GM23338 (cell line): ENCODE results near the gene FGFR3. TPM values are rescaled to one million over a fixed set of nuclear protein-coding genes. Genes with fewer than 3 reads are reported as not detected.

Experiments
- ATAC-seq: fragments of 200-7000 bp; cut with Tn5 transposase; 3 replicates; pipeline ENCODE4 v1.9.1; 2020
- DNase-seq: peaks from one replicate; pipeline ENCODE4 v3.0.0-alpha.2; 2015; ENCODE audit warnings: low spot score
- H2AFZ ChIP-seq: fragments of 200-600 bp; sonication (generic); 2 replicates; pipeline ENCODE4 v1.8.0; 2016; ENCODE audit warnings: antibody characterized with exemption, mild to moderate bottlenecking, moderate library complexity
- H3F3A ChIP-seq: fragments of 200-600 bp; sonication (generic); replicated peaks from 2 replicates; pipeline ENCODE4 v1.8.0; 2017; ENCODE audit warnings: antibody characterized with exemption, mixed run types, low read depth
- H3K27ac ChIP-seq: fragments of 200-600 bp; sonication (generic); 2 replicates; pipeline ENCODE4 v1.6.1; 2016; ENCODE audit warnings: low read depth
- H3K27me3 ChIP-seq: fragments of 200-600 bp; sonication (generic); 2 replicates; pipeline ENCODE4 v1.8.0; 2016; ENCODE audit warnings: mild to moderate bottlenecking, mixed run types, moderate library complexity; ENCODE audit not compliant: insufficient read depth
- H3K36me3 ChIP-seq: fragments of 200-600 bp; sonication (generic); 2 replicates; pipeline ENCODE4 v1.8.0; 2016; ENCODE audit warnings: mild to moderate bottlenecking; ENCODE audit not compliant: insufficient read depth
- H3K4me1 ChIP-seq: fragments of 200-600 bp; sonication (generic); 2 replicates; pipeline ENCODE4 v1.8.0; 2016; ENCODE audit warnings: mild to moderate bottlenecking, moderate library complexity; ENCODE audit not compliant: insufficient read depth
- H3K4me2 ChIP-seq: fragments of 200-600 bp; sonication (generic); 2 replicates; pipeline ENCODE4 v1.7.1; 2017; ENCODE audit warnings: mixed run types
- H3K4me3 ChIP-seq: fragments of 200-600 bp; sonication (generic); 2 replicates; pipeline ENCODE4 v1.6.1; 2016; ENCODE audit warnings: mixed run types
- H3K79me2 ChIP-seq: fragments of 200-600 bp; sonication (generic); replicated peaks from 2 replicates; pipeline ENCODE4 v1.8.0; 2017; ENCODE audit warnings: mild to moderate bottlenecking; ENCODE audit not compliant: insufficient read depth
- H3K9me2 ChIP-seq: fragments of 200-600 bp; sonication (generic); 2 replicates; pipeline ENCODE4 v1.8.0; 2017; ENCODE audit not compliant: insufficient read depth
- H4K20me1 ChIP-seq: fragments of 200-600 bp; sonication (generic); replicated peaks from 2 replicates; pipeline ENCODE4 v1.8.0; 2017; ENCODE audit warnings: mild to moderate bottlenecking; ENCODE audit not compliant: insufficient read depth
- H3K27ac Mint-ChIP-seq: 2 replicates; pipeline ENCODE4 v1.8.0; 2020; ENCODE audit warnings: inconsistent platforms, mild to moderate bottlenecking, moderate library complexity, mixed read lengths
- H3K27me3 Mint-ChIP-seq: 3 replicates; pipeline ENCODE4 v1.8.0; 2022; ENCODE audit warnings: low read depth, mild to moderate bottlenecking, moderate library complexity, mixed read lengths, inconsistent platforms; ENCODE audit not compliant: insufficient read depth, poor library complexity
- H3K36me3 Mint-ChIP-seq: 3 replicates; pipeline ENCODE4 v1.8.0; 2021; ENCODE audit warnings: low read depth, mild to moderate bottlenecking, inconsistent platforms, moderate library complexity, mixed read lengths
- H3K4me1 Mint-ChIP-seq: 3 replicates; pipeline ENCODE4 v1.8.0; 2020; ENCODE audit warnings: mild to moderate bottlenecking, inconsistent platforms, mixed read lengths
- H3K4me3 Mint-ChIP-seq: 3 replicates; pipeline ENCODE4 v1.8.0; 2021; ENCODE audit warnings: moderate library complexity, mild to moderate bottlenecking, inconsistent platforms, mixed read lengths
- H3K9me3 Mint-ChIP-seq: 3 replicates; pipeline ENCODE4 v1.8.0; 2020; ENCODE audit warnings: moderate library complexity, mild to moderate bottlenecking, inconsistent platforms, mixed read lengths
- CREB1 ChIP-seq: fragments of 250-450 bp; sonication (Bioruptor Pico); IDR thresholded peaks from 2 replicates; pipeline ENCODE4 v1.5.0; 2020; ENCODE audit warnings: low read depth, mild to moderate bottlenecking, moderate library complexity
- ETS1 ChIP-seq: IDR thresholded peaks from 2 replicates; pipeline ENCODE4 v1.6.1; 2016; ENCODE audit warnings: antibody characterized with exemption
- EZH2 ChIP-seq: fragments of 200-600 bp; sonication (generic); IDR thresholded peaks from one replicate; pipeline ENCODE4 v1.8.0; 2017; ENCODE audit warnings: antibody characterized with exemption, mild to moderate bottlenecking, low read depth; ENCODE audit not compliant: unreplicated experiment
- EZH2phosphoT487 ChIP-seq: fragments of 200-600 bp; sonication (generic); IDR thresholded peaks from one replicate; pipeline ENCODE4 v1.8.1; 2018; ENCODE audit warnings: antibody characterized with exemption; ENCODE audit not compliant: unreplicated experiment
- JUNB ChIP-seq: IDR thresholded peaks from one replicate; pipeline ENCODE4 v1.6.1; 2016; ENCODE audit warnings: antibody characterized with exemption; ENCODE audit not compliant: unreplicated experiment
- NANOG ChIP-seq: IDR thresholded peaks from 2 replicates; pipeline ENCODE4 v1.6.1; 2016; ENCODE audit warnings: antibody characterized with exemption, borderline replicate concordance
- POLR2AphosphoS5 ChIP-seq: IDR thresholded peaks from 2 replicates; pipeline ENCODE4 v1.6.1; 2016; ENCODE audit warnings: antibody characterized with exemption, low read depth
- STAT1 ChIP-seq: IDR thresholded peaks from one replicate; pipeline ENCODE4 v1.6.1; 2016; ENCODE audit warnings: antibody characterized with exemption; ENCODE audit not compliant: unreplicated experiment
- ZNF114 ChIP-seq: fragments of 250-450 bp; sonication (Bioruptor Pico); IDR thresholded peaks from 2 replicates; pipeline ENCODE4 v1.5.0; 2020; ENCODE audit warnings: mild to moderate bottlenecking, moderate library complexity
- ZNF331 ChIP-seq: fragments of 250-450 bp; sonication (Bioruptor Pico); IDR thresholded peaks from 2 replicates; pipeline ENCODE4 v1.5.0; 2020; ENCODE audit warnings: low read depth, mild to moderate bottlenecking, moderate library complexity
- ZNF462 ChIP-seq: fragments of 250-450 bp; sonication (Bioruptor Pico); IDR thresholded peaks from 2 replicates; pipeline ENCODE4 v1.5.0; 2020; ENCODE audit warnings: mild to moderate bottlenecking, moderate library complexity
- polyA plus RNA-seq: library from polyadenylated mRNA; unstranded; fragments of >200 nt; fragmentation: Nextera tagmentation; extraction: Ambion mirVana; gene quantifications from 2 replicates; pipeline ENCODE4 v1.2.1, GENCODE V29; 2016
- total RNA-seq: library from RNA; depleted of rRNA; stranded (reverse); fragments of >200 nt; shearing (Covaris generic); gene quantifications from 2 replicates; pipeline ENCODE4 v1.2.3, GENCODE V29; 2014
- TF ChIP-seq, protein P1 (sequence below): IDR thresholded peaks from one replicate; pipeline ENCODE4 v1.6.1; 2018; ENCODE audit warnings: antibody characterized with exemption; ENCODE audit not compliant: unreplicated experiment

FGFR3 gene
- total and polyA plus RNA-seq, 2 experiments from 2014 or later, result 3.6 to 17.4 TPM

DNA sequence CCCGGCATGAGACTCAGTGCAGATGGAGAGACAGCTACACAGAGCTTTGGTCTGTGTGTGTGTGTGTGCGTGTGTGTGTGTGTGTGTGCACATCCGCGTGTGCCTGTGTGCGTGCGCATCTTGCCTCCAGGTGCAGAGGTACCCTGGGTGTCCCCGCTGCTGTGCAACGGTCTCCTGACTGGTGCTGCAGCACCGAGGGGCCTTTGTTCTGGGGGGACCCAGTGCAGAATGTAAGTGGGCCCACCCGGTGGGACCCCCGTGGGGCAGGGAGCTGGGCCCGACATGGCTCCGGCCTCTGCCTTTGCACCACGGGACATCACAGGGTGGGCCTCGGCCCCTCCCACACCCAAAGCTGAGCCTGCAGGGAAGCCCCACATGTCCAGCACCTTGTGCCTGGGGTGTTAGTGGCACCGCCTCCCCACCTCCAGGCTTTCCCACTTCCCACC is 14.3 kb downstream of the FGFR3 start:
- H2AFZ ChIP-seq, result no peak overlapping the region
- 0 out of 2 replicates have a peak, but pooled peaks cover 4% of the 10 kb centered on the region for H3F3A ChIP-seq
- no peaks in the 10 kb centered on the region for H3K9me3 Mint-ChIP-seq
- H3K36me3 Mint-ChIP-seq, result no peaks in the 10 kb centered on the region; the same call in 2 of the 3 replicates
- H3K9me2 ChIP-seq, result no peaks in the 10 kb centered on the region
- no peaks in the 10 kb centered on the region for H3K79me2 ChIP-seq
- H3K27ac Mint-ChIP-seq, result no peak overlapping the region
- peaks cover under 1% of the 10 kb centered on the region; the same call in 1 of the 3 replicates for H3K4me1 Mint-ChIP-seq
- H3K27me3 Mint-ChIP-seq, result peaks cover 5% of the 10 kb centered on the region
- H3K36me3 ChIP-seq, result no peaks in the 10 kb centered on the region
- no peaks in the 10 kb centered on the region for H3K27me3 ChIP-seq
- TF ChIP-seq ETS1 (no peak), NANOG (no peak), EZH2 (no peak), ZNF462 (no peak), CREB1 (CRISPR knock-in tag) (no peak), EZH2phosphoT487 (no peak), ZNF331 (no peak), JUNB (no peak), POLR2AphosphoS5 (no peak), STAT1 (no peak), ZNF114 (CRISPR knock-in tag) (no peak)
- TF ChIP-seq, protein P1, sequence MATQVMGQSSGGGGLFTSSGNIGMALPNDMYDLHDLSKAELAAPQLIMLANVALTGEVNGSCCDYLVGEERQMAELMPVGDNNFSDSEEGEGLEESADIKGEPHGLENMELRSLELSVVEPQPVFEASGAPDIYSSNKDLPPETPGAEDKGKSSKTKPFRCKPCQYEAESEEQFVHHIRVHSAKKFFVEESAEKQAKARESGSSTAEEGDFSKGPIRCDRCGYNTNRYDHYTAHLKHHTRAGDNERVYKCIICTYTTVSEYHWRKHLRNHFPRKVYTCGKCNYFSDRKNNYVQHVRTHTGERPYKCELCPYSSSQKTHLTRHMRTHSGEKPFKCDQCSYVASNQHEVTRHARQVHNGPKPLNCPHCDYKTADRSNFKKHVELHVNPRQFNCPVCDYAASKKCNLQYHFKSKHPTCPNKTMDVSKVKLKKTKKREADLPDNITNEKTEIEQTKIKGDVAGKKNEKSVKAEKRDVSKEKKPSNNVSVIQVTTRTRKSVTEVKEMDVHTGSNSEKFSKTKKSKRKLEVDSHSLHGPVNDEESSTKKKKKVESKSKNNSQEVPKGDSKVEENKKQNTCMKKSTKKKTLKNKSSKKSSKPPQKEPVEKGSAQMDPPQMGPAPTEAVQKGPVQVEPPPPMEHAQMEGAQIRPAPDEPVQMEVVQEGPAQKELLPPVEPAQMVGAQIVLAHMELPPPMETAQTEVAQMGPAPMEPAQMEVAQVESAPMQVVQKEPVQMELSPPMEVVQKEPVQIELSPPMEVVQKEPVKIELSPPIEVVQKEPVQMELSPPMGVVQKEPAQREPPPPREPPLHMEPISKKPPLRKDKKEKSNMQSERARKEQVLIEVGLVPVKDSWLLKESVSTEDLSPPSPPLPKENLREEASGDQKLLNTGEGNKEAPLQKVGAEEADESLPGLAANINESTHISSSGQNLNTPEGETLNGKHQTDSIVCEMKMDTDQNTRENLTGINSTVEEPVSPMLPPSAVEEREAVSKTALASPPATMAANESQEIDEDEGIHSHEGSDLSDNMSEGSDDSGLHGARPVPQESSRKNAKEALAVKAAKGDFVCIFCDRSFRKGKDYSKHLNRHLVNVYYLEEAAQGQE, result no peak
- H3K4me1 ChIP-seq, result no peaks in the 10 kb centered on the region
- H3K4me2 ChIP-seq, result no peak overlapping the region
- H3K4me3 Mint-ChIP-seq, result no peak overlapping the region
- DNase-seq (no peak), ATAC-seq (no peak)
- H3K27ac ChIP-seq, result no peak overlapping the region
- H4K20me1 ChIP-seq, result no peaks in the 10 kb centered on the region
- no peak overlapping the region for H3K4me3 ChIP-seq
